IMR-90 (cell line): ENCODE data around the gene C2orf80. TPM values are rescaled to one million over a fixed set of nuclear protein-coding genes. Genes with fewer than 3 reads are reported as not detected.

Source experiments
- ATAC-seq: fragments of 200-7000 bp; cut with Tn5 transposase; 2 replicates; pipeline ENCODE4 v1.9.1; 2020; ENCODE audit warnings: low read depth, mild to moderate bottlenecking, moderate library complexity
- BruUV-seq: library from RNA; stranded (reverse); fragments of 400-500 nt; replicated peaks from 2 replicates; lab custom pipeline; 2021; lab: Mats Ljungman, UMichigan
- CTCF ChIA-PET: fragments of 300-600 bp; formaldehyde crosslinking; extraction: SDS; loops from one replicate; lab custom pipeline; 2021; ENCODE audit warnings: antibody characterized with exemption; lab: Yijun Ruan, JAX
- POLR2A ChIA-PET: fragments of 300-600 bp; sonication (Branson Sonifier 250); formaldehyde crosslinking; loops from one replicate; lab custom pipeline; 2022; ENCODE audit warnings: antibody characterized with exemption; ENCODE audit not compliant: unreplicated experiment; lab: Charles Lee
- DNase-seq: peaks from one replicate; pipeline ENCODE4 v3.0.0; 2013
- H2AFZ ChIP-seq: replicated peaks from 2 replicates; pipeline ENCODE3; 2013; ENCODE audit warnings: low read length, mild to moderate bottlenecking; ENCODE audit not compliant: poor library complexity
- H2AK5ac ChIP-seq: 2 replicates; pipeline ENCODE4 v1.6.1; 2013; ENCODE audit warnings: low read depth, low read length, inconsistent platforms
- H2AK9ac ChIP-seq: replicated peaks from 2 replicates; pipeline ENCODE3; 2013; ENCODE audit warnings: mild to moderate bottlenecking, low read depth, low read length, moderate library complexity; ENCODE audit not compliant: poor library complexity
- H2BK120ac ChIP-seq: 2 replicates; pipeline ENCODE4 v1.6.1; 2013; ENCODE audit warnings: low read depth, low read length, inconsistent platforms
- H2BK15ac ChIP-seq: 3 replicates; pipeline ENCODE4 v1.6.1; 2013; ENCODE audit warnings: low read depth, low read length, inconsistent platforms
- H2BK20ac ChIP-seq: 2 replicates; pipeline ENCODE4 v1.6.1; 2013; ENCODE audit warnings: low read depth, mild to moderate bottlenecking, inconsistent platforms, low read length, moderate library complexity
- H2BK5ac ChIP-seq: 2 replicates; pipeline ENCODE4 v1.6.1; 2013; ENCODE audit warnings: mild to moderate bottlenecking, low read depth, low read length, inconsistent platforms; ENCODE audit not compliant: poor library complexity, severe bottlenecking
- H3K14ac ChIP-seq: replicated peaks from 2 replicates; pipeline ENCODE4 v1.6.1; 2013; ENCODE audit warnings: low read depth, low read length, inconsistent platforms
- H3K18ac ChIP-seq: 2 replicates; pipeline ENCODE4 v1.6.1; 2013; ENCODE audit warnings: low read depth, low read length, control low read depth
- H3K23ac ChIP-seq: 2 replicates; pipeline ENCODE4 v1.6.1; 2013; ENCODE audit warnings: low read depth, low read length, inconsistent platforms
- H3K27ac ChIP-seq: 2 replicates; pipeline ENCODE4 v1.5.1; 2013; ENCODE audit warnings: mild to moderate bottlenecking, control low read depth, low read length; ENCODE audit not compliant: insufficient read depth
- H3K27me3 ChIP-seq: 2 replicates; pipeline ENCODE4 v1.6.1; 2013; ENCODE audit warnings: low read length; ENCODE audit not compliant: control insufficient read depth, insufficient read depth
- H3K36me3 ChIP-seq: 2 replicates; pipeline ENCODE4 v1.6.1; 2013; ENCODE audit warnings: low read length, mixed read lengths; ENCODE audit not compliant: control insufficient read depth, insufficient read depth
- H3K4ac ChIP-seq: 2 replicates; pipeline ENCODE4 v1.6.1; 2013; ENCODE audit warnings: low read depth, low read length, inconsistent platforms
- H3K4me1 ChIP-seq: 2 replicates; pipeline ENCODE4 v1.6.1; 2013; ENCODE audit warnings: low read length, mixed read lengths; ENCODE audit not compliant: control insufficient read depth, insufficient read depth
- H3K4me2 ChIP-seq: 2 replicates; pipeline ENCODE4 v1.6.1; 2013; ENCODE audit warnings: low read depth, mild to moderate bottlenecking, control low read depth, low read length, moderate library complexity
- H3K4me3 ChIP-seq: 2 replicates; pipeline ENCODE4 v1.5.1; 2013; ENCODE audit warnings: low read depth, mild to moderate bottlenecking, control low read depth, low read length, moderate library complexity; ENCODE audit not compliant: insufficient read depth
- H3K56ac ChIP-seq: 2 replicates; pipeline ENCODE4 v1.6.1; 2013; ENCODE audit warnings: low read length, inconsistent platforms; ENCODE audit not compliant: insufficient read depth; ENCODE audit errors: extremely low read depth
- H3K79me1 ChIP-seq, 2 experiments: 2 replicates each; pipeline ENCODE4 v1.6.1; 2013; ENCODE audit warnings: low read length in 2 of 2, inconsistent platforms in 1 of 2, low read depth in 1 of 2
- H3K9ac ChIP-seq: 2 replicates; pipeline ENCODE4 v1.6.1; 2013; ENCODE audit warnings: low read depth, low read length, control low read depth
- H3K9me1 ChIP-seq: 2 replicates; pipeline ENCODE4 v1.6.1; 2013; ENCODE audit warnings: low read length, inconsistent platforms; ENCODE audit not compliant: insufficient read depth
- H3K9me3 ChIP-seq: 2 replicates; pipeline ENCODE4 v1.6.1; 2013; ENCODE audit warnings: low read length; ENCODE audit not compliant: control insufficient read depth, insufficient read depth
- H4K20me1 ChIP-seq: 2 replicates; pipeline ENCODE4 v1.6.1; 2013; ENCODE audit warnings: low read length, inconsistent platforms; ENCODE audit not compliant: insufficient read depth
- H4K5ac ChIP-seq: 2 replicates; pipeline ENCODE4 v1.6.1; 2013; ENCODE audit warnings: mild to moderate bottlenecking, low read depth, low read length, control low read depth
- H4K8ac ChIP-seq, 2 experiments: 2 replicates each; pipeline ENCODE4 v1.6.1; 2013; ENCODE audit warnings: low read depth in 2 of 2, low read length in 2 of 2, control low read depth in 1 of 2, inconsistent platforms in 1 of 2
- H4K91ac ChIP-seq: 2 replicates; pipeline ENCODE4 v1.6.1; 2013; ENCODE audit warnings: low read depth, low read length, inconsistent platforms; ENCODE audit not compliant: insufficient read depth
- BHLHE40 ChIP-seq: fragments of 150-350 bp; IDR thresholded peaks from 2 replicates; pipeline ENCODE4 v1.6.1; 2016; ENCODE audit warnings: mild to moderate bottlenecking, low read depth, low read length
- ELK1 ChIP-seq: fragments of 150-350 bp; IDR thresholded peaks from 2 replicates; pipeline ENCODE4 v1.6.1; 2016; ENCODE audit warnings: low read depth, mild to moderate bottlenecking, low read length, moderate library complexity, borderline replicate concordance
- WGBS, 2 experiments: methylation state at CpG; one replicate each; pipeline versions ENCODE4 v1.1.5 to v1.1.7; 2013; ENCODE audit warnings: missing lambda C conversion rate in 2 of 2; ENCODE audit not compliant: insufficient read length in 1 of 2; ENCODE audit errors: extremely low coverage in 2 of 2; 5-methylcytosine and 5-hydroxymethylcytosine counted together
- dilution Hi-C: fragments of 300-500 bp; cut with HindIII; formaldehyde crosslinking; loops from one replicate; pipeline ENCODE4 v1.14.3; 2018; ENCODE audit warnings: low sequenced_read_pairs; ENCODE audit not compliant: unreplicated experiment
- in situ Hi-C: fragments of 300-500 bp; cut with MboI; formaldehyde crosslinking; loops from 3 replicates; pipeline ENCODE4 v1.14.3; 2019; ENCODE audit warnings: low sequenced_read_pairs, inconsistent platforms, mixed read lengths
- intact Hi-C: fragments of 100-400 bp; cut with micrococcal nuclease; formaldehyde crosslinking; loops from 2 replicates; pipeline ENCODE4 v1.10.0; 2022
- polyA plus RNA-seq, 3 experiments: library from polyadenylated mRNA; depleted of rRNA; stranded (reverse); fragments of >200 nt; gene quantifications; 2 replicates each; pipeline ENCODE4 v1.2.3, GENCODE V29; 2012; ENCODE audit warnings: low replicate concordance in 1 of 3
- total RNA-seq: library from RNA; depleted of rRNA; stranded (reverse); fragments of >200 nt; gene quantifications from 2 replicates; pipeline ENCODE4 v1.2.3, GENCODE V29; 2012

C2orf80 gene
- total and polyA plus RNA-seq, 2 of the 4 experiments (the other 2 are of a cell fraction): not detected

GRCh38 chr2:208127090-208127489 is 62.7 kb downstream of the C2orf80 start:
- H3K56ac ChIP-seq: no peak overlapping the region
- H3K36me3 ChIP-seq: no peaks in the 10 kb centered on the region
- TF ChIP-seq ELK1 (no peak), BHLHE40 (no peak)
- H3K4me2 ChIP-seq: no peak overlapping the region
- H2AFZ ChIP-seq: no peak overlapping the region
- H2BK5ac ChIP-seq: no peak overlapping the region
- H3K4ac ChIP-seq: no peak overlapping the region
- ChIA-PET CTCF (no interaction called here), POLR2A (no interaction called here)
- H3K9ac ChIP-seq: no peak overlapping the region
- BruUV-seq: no TSS peak
- H4K8ac ChIP-seq: no peak overlapping the region
- H3K4me3 ChIP-seq: no peak overlapping the region
- H3K27me3 ChIP-seq: peaks cover 16% of the 10 kb centered on the region
- no peak for DNase-seq
- no peak overlapping the region for H2BK15ac ChIP-seq
- no peaks in the 10 kb centered on the region for H3K79me1 ChIP-seq
- in situ Hi-C loops (no loop called here), dilution Hi-C loops (no loop called here), intact Hi-C loops (no loop called here)
- WGBS, 2 experiments: no CpG with 5 or more reads among the region's 4 CpGs
- no peak overlapping the region for H3K23ac ChIP-seq
- H2AK5ac ChIP-seq: no peak overlapping the region
- H3K18ac ChIP-seq: no peak overlapping the region
- no peak overlapping the region for H4K91ac ChIP-seq
- H3K9me3 ChIP-seq: no peaks in the 10 kb centered on the region
- no peak overlapping the region for H2AK9ac ChIP-seq
- H3K14ac ChIP-seq: no peak overlapping the region
- H3K9me1 ChIP-seq: no peaks in the 10 kb centered on the region
- no peaks in the 10 kb centered on the region for H4K20me1 ChIP-seq
- no peak for ATAC-seq
- no peak overlapping the region for H3K27ac ChIP-seq
- no peak overlapping the region for H2BK20ac ChIP-seq
- no peak overlapping the region for H2BK120ac ChIP-seq
- no peak overlapping the region for H4K5ac ChIP-seq
- H3K4me1 ChIP-seq: no peaks in the 10 kb centered on the region
